ENCODE data around the gene LRPPRC. TPM values are rescaled to one million over a fixed set of nuclear protein-coding genes. Genes with fewer than 3 reads are reported as not detected.

Gene LRPPRC
- 30.6 and 47.4 TPM in 2 replicates for total RNA-seq

DNA sequence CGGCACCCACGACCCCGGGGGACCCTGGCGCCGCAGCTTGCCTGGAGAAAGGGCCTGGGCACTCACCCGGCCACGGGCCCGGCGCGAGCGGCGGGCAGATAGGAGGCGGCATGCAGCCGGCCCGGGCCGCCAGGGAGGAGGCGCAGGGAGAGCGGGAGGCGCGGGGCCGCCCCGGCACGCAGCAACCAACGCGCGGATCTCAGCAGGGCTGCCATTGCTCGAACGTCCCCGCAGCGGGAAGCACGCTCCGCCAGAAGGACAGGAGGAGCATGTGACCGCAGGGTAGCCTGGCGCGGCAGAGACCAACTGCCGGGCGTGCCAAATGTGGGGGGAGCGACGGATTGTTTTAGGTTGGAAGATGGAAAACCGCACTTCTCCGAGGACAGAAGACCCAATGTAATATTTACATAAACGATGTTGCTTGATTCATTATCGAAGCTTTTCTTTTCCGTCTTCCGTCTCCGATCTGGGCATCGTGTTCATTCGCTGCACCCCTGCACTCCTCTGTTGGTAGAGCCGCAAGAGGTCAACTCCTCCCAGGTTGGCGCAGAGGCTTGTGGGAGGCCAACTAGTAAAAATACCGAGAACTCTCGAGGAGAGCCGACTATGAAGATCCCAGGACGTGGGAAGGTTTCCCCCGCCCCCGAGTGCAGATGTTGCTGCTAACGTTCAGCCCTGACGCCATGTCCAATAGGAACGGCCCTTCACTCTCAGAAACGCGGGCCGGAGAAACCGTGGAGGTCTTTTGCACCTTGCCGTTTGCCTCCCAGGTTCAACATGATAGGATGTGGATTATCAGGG lies at the start of gene LRPPRC:
Gene LRPPRC (minus strand): TSS at position 257 of the 801 bp plus-strand sequence. CDS start 42 bp downstream, at position 215.

DNA sequence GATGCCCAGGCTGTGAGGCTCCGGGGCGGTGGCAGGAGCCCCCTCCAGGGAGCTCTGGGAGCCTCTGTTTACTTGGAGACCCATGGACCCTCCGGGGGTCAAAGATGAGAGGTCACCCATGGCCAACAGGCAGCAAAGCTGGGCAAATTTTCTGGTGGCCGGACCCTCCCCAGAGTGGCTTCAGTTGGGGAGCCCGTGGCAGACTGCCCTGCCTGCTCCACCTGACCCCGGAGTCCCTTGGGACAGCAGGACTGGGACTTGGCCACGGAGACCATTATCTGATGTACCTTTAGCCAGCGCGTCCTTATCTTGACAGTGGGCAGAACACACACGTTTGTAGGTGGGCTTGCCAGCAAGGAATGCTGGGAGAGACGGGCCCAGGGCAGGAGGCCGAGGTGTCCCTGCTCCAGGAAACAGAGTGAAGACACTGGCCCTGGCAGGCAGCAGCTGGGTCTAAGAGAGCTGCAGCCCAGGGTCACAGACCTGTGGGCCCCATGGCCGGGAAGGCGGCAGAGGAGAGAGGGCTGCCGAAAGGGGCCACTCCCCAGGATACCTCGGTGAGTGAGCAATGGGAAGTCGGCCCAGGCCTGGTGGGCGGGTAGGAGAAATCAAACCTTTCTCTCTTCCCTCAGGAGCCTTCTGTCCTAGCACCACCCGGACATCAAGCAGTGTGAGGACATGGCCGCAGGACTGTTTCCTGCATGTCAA lies 157.1 kb downstream of the LRPPRC start, which contains the start of the genes ABCG5 and ABCG8:
Gene ABCG5 (minus strand): TSS at position 280 of the 708 bp plus-strand sequence. CDS start 160 bp downstream, at position 120.
Gene ABCG8 (plus strand): TSS at position 412 of the 708 bp plus-strand sequence. CDS start 83 bp downstream, at position 495.

Other genes starting within 250 kb of the LRPPRC start
- gene DYNC2LI1, start 221.9 kb downstream of the LRPPRC start, total RNA-seq: 14.1 and 18.7 TPM in 2 replicates
- gene ABCG5, start 157.2 kb downstream of the LRPPRC start, total RNA-seq: 0.17 TPM in 1 of 2 replicates, not detected in the other
- not detected in 2 replicates for gene ABCG8, start 157.0 kb downstream of the LRPPRC start, total RNA-seq
- 9.1 and 9.3 TPM in 2 replicates for gene PPM1B, start 172.9 kb upstream of the LRPPRC start, total RNA-seq